ENCODE data around the gene ARHGAP26. TPM values are rescaled to one million over a fixed set of nuclear protein-coding genes. Genes with fewer than 3 reads are reported as not detected.
A peak's percentile ranks its signal among the peaks of the same experiment; 100 is the strongest.
"Not testable (repeated sequence)": the region's sequence is repeated elsewhere in the genome, so short reads cannot be mapped to it uniquely, and the experiment has no call there.

ARHGAP26 gene
- total RNA-seq, 1 donor from 2014 or later: 18.7 TPM

- TF ChIP-seq CTCF (conservative IDR thresholded peaks at IDR 0.05): no peak
These were observed 150.9 kb downstream of the ARHGAP26 start for GRCh38 chr5:142920849-142921612.

GRCh38 chr5:142922223-142922952 is 152.2 kb downstream of the ARHGAP26 start:
- TF ChIP-seq CTCF (conservative IDR thresholded peaks at IDR 0.05): peak; percentile 75
- no peaks in the 10 kb centered on the region for H3K9me3 Mint-ChIP-seq
- H3K4me3 Mint-ChIP-seq: no peak overlapping the region
- H3K27me3 Mint-ChIP-seq: no peaks in the 10 kb centered on the region
- H3K27ac Mint-ChIP-seq: no peak overlapping the region
- DNase-seq (ENCODE audit: extremely low spot score, unreplicated experiment): no peak
- peaks cover 4% of the 10 kb centered on the region for H3K36me3 Mint-ChIP-seq
- peaks cover 24% of the 10 kb centered on the region for H3K4me1 Mint-ChIP-seq (ENCODE audit: unreplicated experiment)

More at GRCh38 chr5:142920849-142921612, 150.9 kb downstream of the ARHGAP26 start:
- Mint-ChIP-seq H3K27ac (no peak overlapping the region), H3K4me3 (no peak overlapping the region), H3K9me3 (no peaks in the 10 kb centered on the region), H3K27me3 (no peaks in the 10 kb centered on the region), H3K4me1 (ENCODE audit: unreplicated experiment) (peaks cover 17% of the 10 kb centered on the region), H3K36me3 (peaks cover 4% of the 10 kb centered on the region)
- no peak for DNase-seq (ENCODE audit: extremely low spot score, unreplicated experiment)

GRCh38 chr5:142924135-142924883 is 154.1 kb downstream of the ARHGAP26 start:
- Mint-ChIP-seq H3K36me3 (no peaks in the 10 kb centered on the region), H3K27ac (no peak overlapping the region), H3K27me3 (no peaks in the 10 kb centered on the region), H3K4me3 (no peak overlapping the region), H3K4me1 (ENCODE audit: unreplicated experiment) (peaks cover 24% of the 10 kb centered on the region), H3K9me3 (no peaks in the 10 kb centered on the region)
- DNase-seq (ENCODE audit: extremely low spot score, unreplicated experiment): no peak
- peak; percentile 20 for TF ChIP-seq CTCF (conservative IDR thresholded peaks at IDR 0.05)

GRCh38 chr5:142925795-142926194 is 155.6 kb downstream of the ARHGAP26 start:
- H3K27me3 Mint-ChIP-seq: no peaks in the 10 kb centered on the region
- no peaks in the 10 kb centered on the region for H3K36me3 Mint-ChIP-seq
- H3K4me1 Mint-ChIP-seq (ENCODE audit: unreplicated experiment): peaks cover 31% of the 10 kb centered on the region
- H3K4me3 Mint-ChIP-seq: no peak overlapping the region
- no peak for DNase-seq (ENCODE audit: extremely low spot score, unreplicated experiment)
- H3K9me3 Mint-ChIP-seq: no peaks in the 10 kb centered on the region
- no peak overlapping the region for H3K27ac Mint-ChIP-seq
- no peak for TF ChIP-seq CTCF (conservative IDR thresholded peaks at IDR 0.05)

- H3K27ac Mint-ChIP-seq: no peak overlapping the region
- no peak for DNase-seq (ENCODE audit: extremely low spot score, unreplicated experiment)
- H3K36me3 Mint-ChIP-seq: no peaks in the 10 kb centered on the region
These were observed 156.4 kb downstream of the ARHGAP26 start for GRCh38 chr5:142926549-142926948.

GRCh38 chr5:142928999-142929398 is 158.8 kb downstream of the ARHGAP26 start:
- not testable (repeated sequence) for H3K9me3 Mint-ChIP-seq; H3K27ac Mint-ChIP-seq; H3K27me3 Mint-ChIP-seq; H3K4me3 Mint-ChIP-seq; DNase-seq (ENCODE audit: extremely low spot score, unreplicated experiment); H3K36me3 Mint-ChIP-seq
- peaks cover 31% of the 10 kb centered on the region for H3K4me1 Mint-ChIP-seq (ENCODE audit: unreplicated experiment)

More at GRCh38 chr5:142926549-142926948, 156.4 kb downstream of the ARHGAP26 start:
- Mint-ChIP-seq H3K4me1 (ENCODE audit: unreplicated experiment) (peaks cover 31% of the 10 kb centered on the region), H3K4me3 (no peak overlapping the region), H3K9me3 (no peaks in the 10 kb centered on the region), H3K27me3 (no peaks in the 10 kb centered on the region)
- TF ChIP-seq CTCF (conservative IDR thresholded peaks at IDR 0.05): no peak

Measured in type B pancreatic cell (in vitro differentiated cells).